Measurements from ENCODE around the gene MCC.

- TF ChIP-seq CTCF (IDR thresholded peaks at IDR 0.05) (no peak), EZH2 (IDR thresholded peaks at IDR 0.05) (no peak), EZH2phosphoT487 (IDR thresholded peaks at IDR 0.05) (no peak)
Measured at GRCh38 chr5:113003763-113004162, 484.5 kb downstream of the MCC start.
